ENCODE results near the gene RNF4.
"Not testable (repeated sequence)": the region's sequence is repeated elsewhere in the genome, so short reads cannot be mapped to it uniquely, and the experiment has no call there.

The RNF4 gene

DNA sequence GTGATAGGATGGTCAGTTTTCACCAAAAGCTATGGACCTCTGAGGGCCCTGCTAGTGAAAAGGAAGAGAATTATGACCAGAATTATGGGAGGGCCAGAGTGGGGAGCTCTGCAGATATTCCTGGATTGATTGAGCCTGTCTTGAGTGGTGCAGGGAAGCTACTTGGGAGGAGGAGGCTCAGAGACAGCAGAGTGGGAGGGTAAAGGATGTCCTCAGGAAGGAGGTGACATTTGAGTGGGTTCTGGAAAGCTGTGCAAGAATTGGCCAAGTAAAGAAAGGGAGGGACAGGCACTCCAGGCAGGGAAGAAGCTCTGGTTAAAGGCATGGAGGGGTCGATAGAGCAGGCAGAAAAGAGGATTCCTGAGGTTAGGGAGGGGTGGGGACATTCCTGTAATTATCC is 24.1 kb downstream of the RNF4 start:
- DNase-seq, result no peak

DNA sequence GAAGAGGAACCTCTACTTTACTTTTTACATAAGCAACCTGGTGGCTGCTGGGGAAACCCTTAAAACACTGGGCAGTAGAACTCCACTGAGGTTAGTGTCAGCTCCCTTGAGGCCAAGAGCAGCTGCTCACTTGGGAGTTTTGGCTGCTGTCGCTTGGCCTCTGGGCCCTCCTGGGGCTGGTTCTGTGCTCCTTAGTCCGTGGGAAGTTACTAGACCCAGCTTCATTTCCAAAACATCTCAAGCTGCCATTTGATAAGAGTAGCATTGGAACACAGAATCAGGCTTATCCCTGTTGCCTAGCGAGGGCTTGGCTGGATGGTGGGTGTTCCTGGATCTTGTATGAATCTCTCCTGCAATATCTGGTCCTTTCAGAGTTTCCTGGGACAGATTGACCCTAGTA is 26.1 kb downstream of the RNF4 start:
- no peak for DNase-seq

DNA sequence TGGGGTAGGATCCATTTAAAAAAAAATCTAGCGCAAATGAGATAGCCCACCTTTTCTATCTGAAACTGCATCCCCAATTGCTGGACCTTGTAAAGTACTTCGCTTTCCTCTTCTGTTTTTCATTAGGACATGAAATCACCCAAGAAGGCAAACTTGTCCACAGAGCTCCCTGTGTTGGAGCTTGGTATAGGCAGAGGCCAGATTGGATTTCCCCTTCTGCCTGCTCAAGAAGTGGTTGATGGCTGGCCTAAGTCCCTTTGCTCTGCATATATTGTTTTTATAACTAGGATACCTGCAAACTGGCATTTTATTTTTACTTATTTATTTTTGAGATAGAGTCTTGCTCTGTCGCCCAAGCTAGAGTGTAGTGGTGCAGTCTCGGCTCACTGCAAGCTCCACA is 28.4 kb downstream of the RNF4 start:
- DNase-seq, result no peak

DNA sequence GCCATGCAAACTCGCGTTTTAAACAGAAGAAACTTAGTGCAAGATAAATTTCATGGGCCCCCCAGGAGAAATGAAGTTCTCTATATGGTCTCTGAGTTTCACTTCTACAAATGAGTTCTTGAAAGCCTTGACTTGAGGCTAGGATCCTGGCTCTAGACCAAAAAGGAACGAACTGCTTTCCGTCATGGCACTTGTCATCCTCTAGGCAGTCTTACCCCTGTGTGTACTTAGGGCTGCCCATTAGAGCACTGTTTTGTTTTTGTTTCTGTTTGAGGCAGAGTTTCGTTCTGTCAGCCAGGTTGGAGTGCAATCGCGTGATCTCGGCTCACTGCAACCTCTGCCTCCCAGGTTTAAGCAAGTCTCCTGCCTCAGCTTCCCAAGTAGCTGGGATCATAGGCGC is 29.0 kb downstream of the RNF4 start:
- DNase-seq, result no peak

DNA sequence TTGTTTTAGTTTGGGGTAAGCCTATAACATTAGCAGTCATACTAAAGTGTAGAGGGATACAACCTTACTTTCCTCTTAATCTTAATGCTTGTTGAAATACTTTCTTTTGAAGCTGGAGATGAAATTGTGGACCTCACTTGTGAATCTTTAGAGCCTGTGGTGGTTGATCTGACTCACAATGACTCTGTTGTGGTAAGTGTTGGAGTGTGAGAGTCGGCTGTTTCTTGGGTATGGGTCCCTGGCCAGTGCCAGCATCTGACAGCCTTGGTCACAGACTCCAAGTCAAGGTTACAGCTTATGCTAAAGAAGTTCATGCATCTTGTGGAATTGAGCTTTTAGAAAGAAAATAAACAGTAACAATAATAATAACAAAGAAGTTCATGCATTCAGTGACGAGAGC is 31.6 kb downstream of the RNF4 start:
- DNase-seq, result no peak

DNA sequence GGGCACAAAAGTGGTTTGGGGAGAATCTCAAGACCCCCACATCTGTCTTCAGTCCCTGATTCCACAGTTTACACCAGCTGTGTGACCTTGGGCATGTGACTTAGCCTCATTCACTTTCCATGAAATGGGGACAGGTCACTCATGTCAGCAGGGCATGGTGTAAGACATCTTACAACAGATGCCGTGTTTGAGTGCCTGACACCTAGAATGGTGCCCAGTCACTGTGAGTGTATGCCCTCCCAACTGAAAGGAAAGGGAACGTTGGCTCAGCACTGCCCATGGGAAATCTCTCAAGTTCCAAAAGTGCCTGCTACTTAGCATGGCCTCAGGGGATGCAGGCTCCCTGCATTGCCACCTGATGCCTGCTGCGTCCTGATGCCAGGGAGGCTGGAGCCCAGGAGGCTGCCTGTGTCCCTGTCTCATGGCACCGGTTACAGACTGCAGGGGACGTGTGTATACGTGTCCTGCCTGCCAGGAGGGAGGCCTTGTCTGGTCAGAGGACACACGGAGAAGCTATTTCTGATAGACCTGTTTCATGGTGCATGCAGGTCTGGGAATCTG is 32.2 kb downstream of the RNF4 start:
- DNase-seq, result no peak

DNA sequence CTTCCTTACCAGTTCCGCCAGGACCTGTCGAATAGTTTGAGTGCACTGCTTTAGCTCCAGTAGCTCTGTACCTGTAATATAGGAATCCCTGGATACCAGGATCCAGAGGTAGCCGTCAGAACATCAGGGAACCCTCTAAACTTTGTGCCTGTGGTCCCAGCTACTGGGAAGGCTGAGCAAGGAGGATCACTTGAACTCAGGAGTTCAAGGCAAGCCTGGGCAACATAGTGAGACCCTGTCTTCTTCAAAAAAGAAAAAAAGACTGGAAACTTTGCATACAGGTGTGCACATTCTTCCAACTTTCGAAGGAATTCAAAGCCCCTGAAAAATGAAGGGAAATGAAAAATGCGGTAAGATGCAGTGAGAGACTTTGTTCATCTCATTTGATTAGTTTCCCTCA is 34.9 kb downstream of the RNF4 start:
- no peak for DNase-seq

DNA sequence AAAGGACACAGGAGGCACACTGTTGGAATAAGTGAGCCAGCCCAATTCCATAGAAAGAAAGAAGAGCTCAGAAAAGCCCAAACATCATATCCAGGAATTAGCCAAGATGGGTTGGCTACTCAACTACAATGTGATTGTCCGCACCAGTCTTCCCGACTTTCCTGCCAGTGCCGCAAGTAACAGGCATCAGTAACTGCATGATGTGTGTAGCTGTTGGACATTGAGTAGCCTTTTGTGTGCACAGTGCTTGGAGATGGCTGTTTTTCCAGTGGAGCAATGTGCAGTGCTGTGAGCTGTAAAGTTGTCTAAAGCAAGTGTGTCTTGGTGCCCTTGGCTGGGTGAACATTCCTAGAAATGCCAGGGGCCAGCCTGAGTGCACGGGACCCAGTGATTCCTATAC is 38.4 kb downstream of the RNF4 start:
- DNase-seq, result no peak

DNA sequence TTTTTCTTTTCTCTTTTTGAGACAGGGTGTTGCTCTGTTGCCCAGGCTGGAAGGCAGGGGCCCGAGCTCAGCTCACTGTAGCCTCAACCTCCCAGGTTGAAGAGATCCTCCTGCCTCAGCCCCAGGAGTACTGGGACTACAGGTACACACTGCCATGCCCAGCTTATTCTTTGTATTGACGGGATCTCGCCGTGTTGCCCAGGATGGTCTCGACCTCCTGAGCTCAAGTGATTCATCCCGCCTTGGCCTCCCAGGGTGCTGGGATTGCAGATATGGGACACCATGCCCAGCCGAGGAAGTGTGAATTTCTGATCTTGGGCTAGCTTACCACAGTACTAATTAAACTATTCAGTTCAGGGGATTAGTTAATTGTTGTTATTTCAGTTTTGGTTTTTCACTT is 38.9 kb downstream of the RNF4 start:
- no peak for DNase-seq

DNA sequence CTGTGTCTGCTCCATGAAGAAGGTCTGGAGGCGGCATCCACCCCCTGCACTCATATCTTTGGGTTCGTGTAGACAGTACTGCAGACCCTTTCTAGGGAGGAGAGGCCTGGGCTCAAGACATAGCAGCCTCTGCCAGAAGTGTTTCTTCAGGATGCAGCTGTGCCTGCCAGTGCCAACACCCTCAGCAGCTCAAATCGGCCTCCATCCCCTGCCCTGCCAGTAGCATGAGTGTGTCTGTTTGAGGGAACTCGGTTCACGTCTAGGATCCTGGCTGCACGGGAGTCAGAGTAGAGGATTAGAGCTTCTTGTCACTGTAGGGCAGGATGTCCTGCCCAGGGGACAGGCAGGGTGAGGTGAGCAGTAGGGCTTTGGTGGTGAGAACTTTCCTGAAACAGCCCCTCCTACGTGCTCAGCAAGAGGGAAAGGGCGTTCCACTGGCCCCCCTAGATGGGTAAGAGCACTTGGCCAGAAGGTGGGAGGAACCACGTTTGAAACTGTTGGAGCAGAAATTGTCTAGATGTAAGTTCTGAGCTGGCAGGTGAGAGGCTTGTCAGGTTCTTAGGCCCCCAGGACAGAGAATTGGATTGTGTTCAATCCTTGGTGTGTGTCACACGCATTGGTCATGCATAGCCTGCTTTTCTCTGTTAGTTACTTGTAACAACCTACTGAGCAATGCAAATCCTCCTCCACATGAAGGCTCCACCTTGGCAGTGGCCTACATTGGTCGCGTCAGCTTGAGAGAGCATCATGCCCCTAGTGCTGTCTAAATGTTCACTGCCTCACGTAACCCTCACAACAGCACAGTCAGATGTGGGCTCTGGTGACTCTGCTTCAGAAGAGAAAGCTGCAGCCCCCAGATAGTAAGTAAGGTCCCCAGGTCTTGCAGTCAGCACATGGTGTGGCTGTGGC is 41.7 kb downstream of the RNF4 start:
- no peak for DNase-seq

DNA sequence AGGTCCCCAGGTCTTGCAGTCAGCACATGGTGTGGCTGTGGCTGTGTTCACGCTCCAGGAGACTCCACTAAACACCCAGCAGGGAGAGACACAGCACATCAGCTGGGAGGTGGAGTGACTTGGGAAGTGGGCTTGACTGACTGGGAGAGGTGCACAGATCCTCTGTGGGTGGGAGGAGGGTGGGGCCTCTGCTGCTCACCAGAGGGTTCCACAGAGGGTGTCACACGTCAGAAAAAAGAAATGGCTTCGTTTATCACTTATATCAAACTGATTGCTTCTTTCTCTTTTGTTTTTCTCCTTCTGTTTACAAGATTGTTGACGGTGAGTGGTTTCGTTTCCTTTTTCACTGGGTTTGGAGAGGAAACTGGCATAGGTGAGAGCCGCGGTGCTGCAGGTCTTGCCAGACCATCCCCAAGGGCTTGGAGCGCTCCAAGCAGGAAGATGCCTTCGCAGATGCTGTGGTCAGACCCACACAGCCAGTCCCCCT is 42.8 kb downstream of the RNF4 start:
- no peak for DNase-seq

DNA sequence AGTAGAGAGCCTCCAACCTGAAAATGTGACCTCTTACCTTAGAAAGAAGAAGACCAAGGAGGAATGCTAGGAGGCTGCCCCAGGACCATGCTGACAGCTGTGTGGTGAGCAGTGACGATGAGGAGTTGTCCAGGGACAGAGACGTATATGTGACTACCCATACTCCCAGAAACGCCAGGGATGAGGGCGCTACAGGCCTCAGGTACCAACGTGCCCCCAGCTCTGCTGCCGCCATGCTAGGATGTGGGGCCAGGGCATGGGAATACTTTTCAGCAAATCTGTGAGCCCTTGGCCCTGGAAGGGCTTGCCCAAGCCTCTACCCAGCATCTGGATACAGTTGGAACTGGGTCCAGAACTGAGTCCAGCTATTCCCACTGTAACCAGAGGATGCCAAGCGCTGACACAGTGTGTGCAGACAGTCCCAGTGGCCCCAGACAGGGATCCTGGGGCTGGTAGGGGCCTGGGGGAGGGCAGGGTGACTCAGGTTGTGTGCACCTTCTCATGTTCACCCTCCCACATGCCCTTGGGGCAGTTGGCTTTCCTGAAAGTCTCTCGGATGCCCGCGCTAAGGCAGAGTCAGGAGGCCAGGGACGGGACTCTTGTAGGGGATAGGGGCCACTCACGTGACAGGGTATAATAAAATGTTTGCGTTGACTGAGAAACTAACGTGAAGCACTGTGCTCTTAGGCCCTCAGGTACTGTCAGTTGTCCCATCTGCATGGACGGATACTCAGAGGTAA is 43.7 kb downstream of the RNF4 start:
- no peak for DNase-seq

DNA sequence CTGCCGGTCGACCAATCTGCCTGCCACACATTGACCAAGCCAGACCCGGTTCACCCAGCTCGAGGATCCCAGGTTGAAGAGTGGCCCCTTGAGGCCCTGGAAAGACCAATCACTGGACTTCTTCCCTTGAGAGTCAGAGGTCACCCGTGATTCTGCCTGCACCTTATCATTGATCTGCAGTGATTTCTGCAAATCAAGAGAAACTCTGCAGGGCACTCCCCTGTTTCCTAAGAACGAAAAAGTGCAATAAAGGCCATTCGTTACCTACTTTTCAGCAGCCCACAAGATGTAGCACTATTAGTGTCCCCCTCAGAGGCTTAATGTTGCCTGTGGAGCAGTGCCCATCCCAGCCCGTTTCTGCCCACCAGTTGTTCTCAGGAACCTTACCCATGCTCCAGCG is 45.3 kb downstream of the RNF4 start:
- not testable (repeated sequence) for DNase-seq

DNA sequence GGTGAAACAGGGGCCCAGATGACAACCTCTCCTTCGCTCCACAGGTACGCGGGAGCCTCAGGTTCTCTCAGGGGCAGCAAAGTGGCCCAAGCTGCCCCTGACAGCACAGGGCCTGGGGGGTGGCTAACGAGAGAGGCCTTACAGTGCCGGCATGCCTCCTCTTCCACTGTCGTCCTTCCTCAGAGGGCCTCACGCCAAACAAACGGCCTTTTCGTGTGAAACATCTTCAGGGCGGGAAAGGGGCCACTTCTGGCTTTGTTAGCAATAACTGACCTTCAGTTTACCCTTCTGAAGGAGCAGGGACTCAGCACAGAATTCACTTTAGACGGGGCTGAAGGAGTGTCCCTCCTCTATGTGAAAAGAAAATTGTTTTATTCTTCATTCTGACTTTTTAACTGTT is 46.0 kb downstream of the RNF4 start:
- DNase-seq, result not testable (repeated sequence)

DNA sequence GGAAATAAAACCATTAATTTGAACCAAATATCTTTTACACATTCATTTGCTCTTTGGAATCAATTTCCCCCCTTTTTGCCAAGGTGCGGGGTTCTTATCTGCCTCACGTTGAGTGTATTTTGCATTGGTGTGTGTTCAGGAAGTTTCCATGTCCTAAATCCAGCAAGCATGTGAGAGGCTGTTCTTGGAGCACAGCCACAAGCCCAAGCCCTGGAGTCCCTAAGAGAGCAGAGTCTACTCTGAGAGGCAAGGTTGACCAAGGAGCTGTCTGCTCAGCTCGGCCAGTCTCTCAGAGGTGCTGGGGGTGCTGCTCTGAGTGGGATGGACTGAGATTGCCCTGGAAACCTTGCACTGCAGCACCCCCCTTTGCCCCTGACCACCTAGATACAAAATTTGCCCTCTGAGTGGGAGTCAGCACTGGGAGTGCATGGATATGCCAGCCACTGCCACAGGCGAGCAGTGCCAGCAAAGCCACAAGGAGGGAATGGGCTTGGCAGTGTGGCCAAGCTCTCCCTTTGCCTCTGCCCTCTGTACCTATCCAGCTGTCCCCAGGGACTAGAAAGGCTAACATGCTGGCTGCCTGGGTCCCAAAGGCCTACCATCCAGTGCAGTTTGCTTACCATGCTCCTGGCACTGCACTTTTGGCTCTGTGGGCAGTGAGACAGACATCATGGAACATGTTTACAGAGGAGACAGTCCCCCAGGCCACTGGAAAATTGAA is 47.1 kb downstream of the RNF4 start:
- DNase-seq, result no peak

DNA sequence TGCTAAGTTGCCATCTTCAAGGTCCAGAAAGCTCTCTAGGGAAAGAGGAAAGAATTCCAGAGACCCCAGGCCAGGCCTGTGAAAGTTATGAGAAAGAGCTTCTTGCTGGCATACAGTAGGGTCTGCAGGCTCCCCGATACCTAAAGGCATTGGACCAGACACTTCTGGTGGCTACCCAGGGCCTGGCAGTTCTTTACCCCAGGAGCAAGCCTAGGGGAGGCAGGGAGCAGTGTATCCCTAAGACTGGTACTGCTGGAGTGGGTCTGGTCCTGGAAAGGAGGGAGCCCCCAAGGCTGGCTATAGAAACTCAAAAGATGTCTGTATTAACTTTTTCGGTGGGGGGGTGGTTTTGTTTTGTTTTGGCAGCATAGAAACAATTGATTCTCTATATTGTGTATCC is 47.7 kb downstream of the RNF4 start:
- DNase-seq, result no peak

DNA sequence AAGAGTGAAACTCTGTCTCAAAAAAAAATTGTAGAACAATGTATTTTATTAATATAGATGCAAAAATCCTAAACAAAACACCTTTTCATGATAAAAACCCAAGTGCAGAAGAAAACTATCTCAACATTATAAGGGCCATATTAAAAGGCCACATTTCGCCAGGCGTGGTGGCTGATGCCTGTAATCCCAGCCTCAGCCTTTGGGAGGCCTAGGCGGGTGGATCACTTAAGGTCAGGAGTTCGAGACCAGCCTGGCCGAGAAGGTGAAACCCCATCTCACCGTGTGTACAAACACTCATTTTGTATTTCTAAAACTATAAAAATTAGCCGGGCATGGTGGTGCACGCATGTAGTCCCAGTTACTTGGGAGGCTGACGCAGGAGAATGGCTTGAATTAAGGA is 57.7 kb downstream of the RNF4 start:
- no peak for DNase-seq

DNA sequence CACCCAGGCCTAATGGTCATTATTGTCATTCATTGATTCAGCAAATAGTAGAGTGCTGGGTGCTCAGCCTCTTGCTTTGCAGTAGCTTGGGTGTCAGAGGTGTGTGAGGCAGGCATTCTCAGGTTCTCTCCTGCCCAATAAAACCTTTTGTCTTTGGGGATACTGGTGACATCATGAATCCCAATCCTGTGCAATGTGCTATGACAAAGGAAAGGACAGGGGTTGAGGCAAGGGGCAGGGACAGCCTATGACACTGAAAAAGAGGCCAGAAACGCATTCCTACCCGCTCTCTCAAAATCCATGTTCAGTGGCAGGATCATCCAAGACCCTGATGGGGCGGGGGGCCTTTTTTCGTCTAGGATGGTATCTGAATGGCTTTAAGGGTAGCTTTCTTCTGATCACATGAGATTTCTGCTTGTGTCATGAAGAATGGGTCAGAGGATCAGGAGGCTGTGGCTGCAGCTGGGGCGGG is 66.0 kb downstream of the RNF4 start:
- DNase-seq, result no peak

DNA sequence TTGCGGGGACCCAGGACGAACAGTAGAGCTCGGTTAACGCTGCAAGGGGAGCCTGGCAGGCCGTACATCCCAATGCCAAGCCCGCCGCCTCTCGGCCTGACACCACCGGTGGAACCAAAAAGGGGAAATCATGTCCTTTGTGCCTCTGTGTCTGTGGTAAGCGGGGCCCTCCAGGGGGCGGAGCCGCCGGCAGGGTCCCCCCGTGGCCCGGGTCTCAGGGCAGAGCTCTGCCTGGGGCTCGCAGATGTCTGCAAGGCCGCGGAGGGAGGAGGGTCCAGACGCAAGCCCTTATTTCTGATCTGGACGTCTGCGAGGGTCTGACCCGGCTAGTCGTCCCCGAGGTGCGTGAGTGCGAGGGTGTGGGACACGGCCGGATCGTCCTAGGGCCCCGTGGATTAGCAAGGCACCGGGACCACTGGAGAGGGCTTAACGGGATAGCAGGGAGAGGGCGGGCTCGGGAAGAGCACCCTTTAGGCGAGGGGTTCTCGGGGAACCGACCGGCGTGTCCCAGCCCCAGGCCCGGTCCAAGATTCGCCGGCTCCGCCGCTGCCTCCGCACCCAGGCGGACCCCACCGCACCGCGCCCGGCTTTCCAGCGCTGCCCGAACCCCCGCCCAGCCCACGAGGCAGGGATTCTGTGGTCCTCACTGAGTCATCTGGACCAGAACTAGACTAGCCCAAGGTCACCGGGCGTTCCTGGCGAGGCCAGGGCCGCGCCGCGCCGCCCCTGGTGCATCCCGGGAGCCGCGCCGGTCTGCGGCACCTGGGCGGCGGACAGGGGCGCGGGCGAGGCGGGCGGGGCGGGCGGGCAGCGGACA is 66.7 kb downstream of the RNF4 start:
- DNase-seq, result peak; percentile 39 to 54

DNA sequence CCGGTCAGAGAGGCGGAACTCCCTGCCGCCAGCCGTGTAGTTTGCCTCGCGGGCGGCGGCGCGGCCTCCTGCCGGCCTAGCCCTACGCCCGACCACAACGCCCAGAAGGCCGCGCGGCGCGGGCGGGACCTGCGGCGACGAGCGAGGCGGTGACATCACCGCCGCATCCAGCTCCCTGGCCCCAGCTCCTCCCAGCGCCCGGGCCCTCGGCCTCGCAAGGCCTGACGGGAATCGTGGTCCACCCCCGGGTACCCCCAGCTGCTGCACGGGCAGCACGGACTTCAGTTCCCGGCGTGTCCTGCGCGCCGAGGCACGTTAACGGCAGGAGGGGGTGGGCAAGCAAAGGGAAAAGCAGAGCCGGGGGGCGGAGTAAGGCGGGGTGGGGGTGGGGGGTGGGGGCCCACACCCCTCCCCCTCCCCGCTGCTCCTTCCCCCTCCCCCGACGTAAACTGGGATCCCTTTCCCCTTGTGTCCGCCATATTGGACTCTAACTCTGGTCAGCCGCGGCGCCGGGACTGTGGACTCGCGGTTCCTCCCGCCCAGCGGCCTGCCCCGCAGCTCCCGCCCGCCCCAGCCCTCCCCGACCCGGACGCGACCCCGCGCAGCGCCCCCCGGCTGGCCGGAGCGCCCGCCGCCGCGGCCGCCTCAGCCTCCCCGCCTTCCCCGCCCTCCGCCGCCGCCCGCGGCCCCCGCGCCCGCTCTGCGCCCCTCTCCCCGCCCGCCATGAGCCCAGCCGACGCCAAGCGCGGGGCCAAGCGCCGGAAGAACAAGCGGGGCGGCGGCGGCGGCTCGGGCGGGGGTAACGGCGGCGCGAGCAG is 67.5 kb downstream of the RNF4 start, which contains the start of gene FAM193A:
TSS of gene FAM193A (plus strand) at position 455 of the 818 bp plus-strand sequence. CDS start at position 724, 269 bp downstream.
- DNase-seq, result peak; percentile 97 to 99
